Liver (tissue), 9 donors: Measurements from ENCODE around the gene GABBR2. TPM values are rescaled to one million over a fixed set of nuclear protein-coding genes. Genes with fewer than 3 reads are reported as not detected.

Experiments used
- DNase-seq: peaks from one replicate; pipeline ENCODE4 v3.0.0-alpha.2; 2017; ENCODE audit warnings: low spot score
- H3K27ac ChIP-seq, 2 donors: one replicate each; pipeline ENCODE4 v1.7.0; 2013; ENCODE audit warnings: inconsistent platforms in 2 of 2, low read length in 2 of 2, control low read depth in 1 of 2, low read depth in 1 of 2, mild to moderate bottlenecking in 1 of 2
- H3K27me3 ChIP-seq, 4 donors: one replicate each; pipeline versions ENCODE4 v1.6.1 to v1.7.0; 2013; ENCODE audit warnings: low read length in 3 of 4, inconsistent platforms in 1 of 4, mild to moderate bottlenecking in 1 of 4, moderate library complexity in 1 of 4; ENCODE audit not compliant: control insufficient read depth in 4 of 4, insufficient read depth in 4 of 4
- H3K36me3 ChIP-seq, 4 donors: one replicate each; pipeline versions ENCODE4 v1.6.1 to v1.7.0; 2013; ENCODE audit warnings: low read length in 3 of 4, mild to moderate bottlenecking in 3 of 4, low read depth in 1 of 4, moderate library complexity in 1 of 4; ENCODE audit not compliant: control insufficient read depth in 4 of 4, insufficient read depth in 3 of 4
- H3K4me1 ChIP-seq, 4 donors: one replicate each; pipeline versions ENCODE4 v1.6.1 to v1.7.0; 2013; ENCODE audit warnings: low read length in 3 of 4, mild to moderate bottlenecking in 3 of 4, moderate library complexity in 1 of 4; ENCODE audit not compliant: control insufficient read depth in 4 of 4, insufficient read depth in 4 of 4
- H3K4me3 ChIP-seq, 3 donors: one replicate each; pipeline versions ENCODE4 v1.6.1 to v1.7.0; 2013; ENCODE audit warnings: low read length in 3 of 3, control low read depth in 1 of 3, low read depth in 1 of 3, mild to moderate bottlenecking in 1 of 3
- H3K9ac ChIP-seq, 2 donors: one replicate each; pipeline ENCODE4 v1.7.0; 2013; ENCODE audit warnings: low read length in 2 of 2, mild to moderate bottlenecking in 2 of 2, moderate library complexity in 2 of 2, control low read depth in 1 of 2, low read depth in 1 of 2
- H3K9me3 ChIP-seq, 4 donors: one replicate each; pipeline versions ENCODE4 v1.6.1 to v1.7.0; 2013; ENCODE audit warnings: low read length in 3 of 4; ENCODE audit not compliant: control insufficient read depth in 4 of 4
- EGR1 ChIP-seq, 2 donors: IDR thresholded peaks; 2 replicates each; pipeline ENCODE4 v1.6.1; 2016 to 2018; ENCODE audit warnings: antibody characterized with exemption in 2 of 2, low read depth in 2 of 2
- FOXA1 ChIP-seq: IDR thresholded peaks from 2 replicates; pipeline ENCODE4 v1.6.1; 2016; ENCODE audit warnings: antibody characterized with exemption
- FOXA2 ChIP-seq: IDR thresholded peaks from 2 replicates; pipeline ENCODE4 v1.6.1; 2016; ENCODE audit warnings: antibody characterized with exemption
- GABPA ChIP-seq, 2 donors: IDR thresholded peaks in 1 of 2; conservative IDR thresholded peaks in 1 of 2; 2 replicates each; pipeline ENCODE4 v1.6.1; 2016; ENCODE audit warnings: antibody characterized with exemption in 2 of 2, mild to moderate bottlenecking in 1 of 2, moderate library complexity in 1 of 2
- HNF4A ChIP-seq, 2 donors: conservative IDR thresholded peaks; 2 replicates each; pipeline ENCODE4 v1.6.1; 2016; ENCODE audit warnings: antibody characterized with exemption in 2 of 2, mild to moderate bottlenecking in 2 of 2
- HNF4G ChIP-seq: IDR thresholded peaks from 2 replicates; pipeline ENCODE4 v1.6.1; 2016; ENCODE audit warnings: antibody characterized with exemption
- JUND ChIP-seq, 2 donors: IDR thresholded peaks; 2 replicates each; pipeline ENCODE4 v1.6.1; 2016; ENCODE audit warnings: antibody characterized with exemption in 2 of 2
- NR2F2 ChIP-seq: IDR thresholded peaks from 2 replicates; pipeline ENCODE4 v1.6.1; 2016; ENCODE audit warnings: antibody characterized with exemption
- RAD21 ChIP-seq, 2 donors: IDR thresholded peaks; 2 replicates each; pipeline ENCODE4 v1.6.1; 2016; ENCODE audit warnings: antibody characterized with exemption in 2 of 2, mild to moderate bottlenecking in 2 of 2
- RXRA ChIP-seq, 2 donors: IDR thresholded peaks; 2 replicates each; pipeline ENCODE4 v1.6.1; 2017 to 2018; ENCODE audit warnings: antibody characterized with exemption in 2 of 2, mild to moderate bottlenecking in 1 of 2
- SP1 ChIP-seq: IDR thresholded peaks from 2 replicates; pipeline ENCODE4 v1.6.1; 2018; ENCODE audit warnings: antibody characterized with exemption, mild to moderate bottlenecking
- TAF1 ChIP-seq: conservative IDR thresholded peaks from 2 replicates; pipeline ENCODE4 v1.6.1; 2016; ENCODE audit warnings: antibody characterized with exemption, mild to moderate bottlenecking
- YY1 ChIP-seq: IDR thresholded peaks from 2 replicates; pipeline ENCODE4 v1.6.1; 2016; ENCODE audit warnings: antibody characterized with exemption, mild to moderate bottlenecking
- WGBS: extraction: QIAGEN DNeasy Blood & Tissue Kit; methylation state at CpG from one replicate; pipeline ENCODE4 v1.1.7; 2013; 5-methylcytosine and 5-hydroxymethylcytosine counted together
- polyA plus RNA-seq, 2 donors: library from polyadenylated mRNA; stranded (reverse) in 1 of 2; unstranded in 1 of 2; fragments of 200-250 nt in 1 of 2; fragments of >200 nt in 1 of 2; fragmentation: Nextera tagmentation in 1 of 2; extraction: Ambion mirVana in 1 of 2; gene quantifications; one replicate each; pipeline versions ENCODE4 v1.2.1 to v1.2.3, GENCODE V29; 2013 to 2015
- total RNA-seq, 2 donors: library from RNA; depleted of rRNA; stranded (reverse); fragments of >200 nt; gene quantifications; one replicate each; pipeline ENCODE4 v1.2.3, GENCODE V29; 2014
- TF ChIP-seq, protein P1 (sequence below): fragments of 150-350 bp; IDR thresholded peaks from 2 replicates; pipeline ENCODE4 v1.5.1; 2017; ENCODE audit warnings: improper control_type of control experiment, low read depth, low read length; ENCODE audit not compliant: missing input control
- TF ChIP-seq, protein P2 (sequence below): IDR thresholded peaks from 2 replicates; pipeline ENCODE4 v1.6.1; 2016; ENCODE audit warnings: antibody characterized with exemption, mild to moderate bottlenecking
- TF ChIP-seq, protein P3 (sequence below): IDR thresholded peaks from 2 replicates; pipeline ENCODE4 v1.6.1; 2016; ENCODE audit warnings: antibody characterized with exemption
- TF ChIP-seq, protein P4 (sequence below): IDR thresholded peaks from 2 replicates; pipeline ENCODE4 v1.6.1; 2016; ENCODE audit warnings: antibody characterized with exemption
- TF ChIP-seq, protein P5 (sequence below): IDR thresholded peaks from 2 replicates; pipeline ENCODE4 v1.6.1; 2016; ENCODE audit warnings: antibody characterized with exemption
- donor health status: healthy.
- donor health status: healthy.
- donor health status: healthy.
- donor health status: healthy.
- donor health status: healthy.

Gene GABBR2
- total and polyA plus RNA-seq, 4 donors = 0.03 to 0.23 (median 0.08) TPM; not detected in 1

DNA sequence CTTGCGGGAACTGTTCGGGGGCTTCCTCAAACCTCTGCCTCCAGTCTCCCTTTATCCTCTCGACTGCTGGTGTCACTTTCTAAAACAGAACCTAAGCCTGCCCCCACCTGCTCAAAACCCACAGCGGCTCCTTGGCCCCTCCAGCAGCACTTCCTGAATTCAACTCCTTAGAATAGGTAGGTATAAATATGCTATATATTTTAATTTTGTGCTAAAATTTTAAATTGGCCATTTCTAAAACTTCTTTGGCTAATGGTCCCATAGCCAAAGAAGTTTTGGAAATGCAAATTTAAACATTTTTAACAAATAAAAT, 381.5 kb downstream of the GABBR2 start:
- H3K27ac ChIP-seq = no peak overlapping the region
- 94% methylated on average over 4 of the region's 4 CpGs for WGBS
- H3K36me3 ChIP-seq = no peaks in the 10 kb centered on the region
- H3K9ac ChIP-seq = no peak overlapping the region
- no peak for DNase-seq
- H3K4me1 ChIP-seq = no peaks in the 10 kb centered on the region
- no peak for TF ChIP-seq TAF1
- no peak for TF ChIP-seq GABPA (IDR thresholded peaks at IDR 0.05 in 1 of 2, conservative IDR thresholded peaks at IDR 0.05 in 1 of 2)
- TF ChIP-seq EGR1 (IDR thresholded peaks at IDR 0.05; ENCODE audit: low read depth in 2 of 2) = no peak
- TF ChIP-seq YY1 = no peak
- TF ChIP-seq JUND (IDR thresholded peaks at IDR 0.05) = no peak
- no peak for TF ChIP-seq RAD21 (IDR thresholded peaks at IDR 0.05)
- no peak for TF ChIP-seq HNF4A (conservative IDR thresholded peaks at IDR 0.05)
- no peak for TF ChIP-seq FOXA1
- TF ChIP-seq HNF4G = no peak
- TF ChIP-seq, protein P1, sequence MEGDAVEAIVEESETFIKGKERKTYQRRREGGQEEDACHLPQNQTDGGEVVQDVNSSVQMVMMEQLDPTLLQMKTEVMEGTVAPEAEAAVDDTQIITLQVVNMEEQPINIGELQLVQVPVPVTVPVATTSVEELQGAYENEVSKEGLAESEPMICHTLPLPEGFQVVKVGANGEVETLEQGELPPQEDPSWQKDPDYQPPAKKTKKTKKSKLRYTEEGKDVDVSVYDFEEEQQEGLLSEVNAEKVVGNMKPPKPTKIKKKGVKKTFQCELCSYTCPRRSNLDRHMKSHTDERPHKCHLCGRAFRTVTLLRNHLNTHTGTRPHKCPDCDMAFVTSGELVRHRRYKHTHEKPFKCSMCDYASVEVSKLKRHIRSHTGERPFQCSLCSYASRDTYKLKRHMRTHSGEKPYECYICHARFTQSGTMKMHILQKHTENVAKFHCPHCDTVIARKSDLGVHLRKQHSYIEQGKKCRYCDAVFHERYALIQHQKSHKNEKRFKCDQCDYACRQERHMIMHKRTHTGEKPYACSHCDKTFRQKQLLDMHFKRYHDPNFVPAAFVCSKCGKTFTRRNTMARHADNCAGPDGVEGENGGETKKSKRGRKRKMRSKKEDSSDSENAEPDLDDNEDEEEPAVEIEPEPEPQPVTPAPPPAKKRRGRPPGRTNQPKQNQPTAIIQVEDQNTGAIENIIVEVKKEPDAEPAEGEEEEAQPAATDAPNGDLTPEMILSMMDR = no peak
- TF ChIP-seq, protein P2, sequence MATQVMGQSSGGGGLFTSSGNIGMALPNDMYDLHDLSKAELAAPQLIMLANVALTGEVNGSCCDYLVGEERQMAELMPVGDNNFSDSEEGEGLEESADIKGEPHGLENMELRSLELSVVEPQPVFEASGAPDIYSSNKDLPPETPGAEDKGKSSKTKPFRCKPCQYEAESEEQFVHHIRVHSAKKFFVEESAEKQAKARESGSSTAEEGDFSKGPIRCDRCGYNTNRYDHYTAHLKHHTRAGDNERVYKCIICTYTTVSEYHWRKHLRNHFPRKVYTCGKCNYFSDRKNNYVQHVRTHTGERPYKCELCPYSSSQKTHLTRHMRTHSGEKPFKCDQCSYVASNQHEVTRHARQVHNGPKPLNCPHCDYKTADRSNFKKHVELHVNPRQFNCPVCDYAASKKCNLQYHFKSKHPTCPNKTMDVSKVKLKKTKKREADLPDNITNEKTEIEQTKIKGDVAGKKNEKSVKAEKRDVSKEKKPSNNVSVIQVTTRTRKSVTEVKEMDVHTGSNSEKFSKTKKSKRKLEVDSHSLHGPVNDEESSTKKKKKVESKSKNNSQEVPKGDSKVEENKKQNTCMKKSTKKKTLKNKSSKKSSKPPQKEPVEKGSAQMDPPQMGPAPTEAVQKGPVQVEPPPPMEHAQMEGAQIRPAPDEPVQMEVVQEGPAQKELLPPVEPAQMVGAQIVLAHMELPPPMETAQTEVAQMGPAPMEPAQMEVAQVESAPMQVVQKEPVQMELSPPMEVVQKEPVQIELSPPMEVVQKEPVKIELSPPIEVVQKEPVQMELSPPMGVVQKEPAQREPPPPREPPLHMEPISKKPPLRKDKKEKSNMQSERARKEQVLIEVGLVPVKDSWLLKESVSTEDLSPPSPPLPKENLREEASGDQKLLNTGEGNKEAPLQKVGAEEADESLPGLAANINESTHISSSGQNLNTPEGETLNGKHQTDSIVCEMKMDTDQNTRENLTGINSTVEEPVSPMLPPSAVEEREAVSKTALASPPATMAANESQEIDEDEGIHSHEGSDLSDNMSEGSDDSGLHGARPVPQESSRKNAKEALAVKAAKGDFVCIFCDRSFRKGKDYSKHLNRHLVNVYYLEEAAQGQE = no peak
- TF ChIP-seq, protein P3, sequence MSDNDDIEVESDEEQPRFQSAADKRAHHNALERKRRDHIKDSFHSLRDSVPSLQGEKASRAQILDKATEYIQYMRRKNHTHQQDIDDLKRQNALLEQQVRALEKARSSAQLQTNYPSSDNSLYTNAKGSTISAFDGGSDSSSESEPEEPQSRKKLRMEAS = no peak
- TF ChIP-seq, protein P4, sequence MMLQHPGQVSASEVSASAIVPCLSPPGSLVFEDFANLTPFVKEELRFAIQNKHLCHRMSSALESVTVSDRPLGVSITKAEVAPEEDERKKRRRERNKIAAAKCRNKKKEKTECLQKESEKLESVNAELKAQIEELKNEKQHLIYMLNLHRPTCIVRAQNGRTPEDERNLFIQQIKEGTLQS = no peak
- no peak for TF ChIP-seq RXRA (IDR thresholded peaks at IDR 0.05)
- TF ChIP-seq NR2F2 = no peak
- no peak for TF ChIP-seq SP1
- TF ChIP-seq, protein P5, sequence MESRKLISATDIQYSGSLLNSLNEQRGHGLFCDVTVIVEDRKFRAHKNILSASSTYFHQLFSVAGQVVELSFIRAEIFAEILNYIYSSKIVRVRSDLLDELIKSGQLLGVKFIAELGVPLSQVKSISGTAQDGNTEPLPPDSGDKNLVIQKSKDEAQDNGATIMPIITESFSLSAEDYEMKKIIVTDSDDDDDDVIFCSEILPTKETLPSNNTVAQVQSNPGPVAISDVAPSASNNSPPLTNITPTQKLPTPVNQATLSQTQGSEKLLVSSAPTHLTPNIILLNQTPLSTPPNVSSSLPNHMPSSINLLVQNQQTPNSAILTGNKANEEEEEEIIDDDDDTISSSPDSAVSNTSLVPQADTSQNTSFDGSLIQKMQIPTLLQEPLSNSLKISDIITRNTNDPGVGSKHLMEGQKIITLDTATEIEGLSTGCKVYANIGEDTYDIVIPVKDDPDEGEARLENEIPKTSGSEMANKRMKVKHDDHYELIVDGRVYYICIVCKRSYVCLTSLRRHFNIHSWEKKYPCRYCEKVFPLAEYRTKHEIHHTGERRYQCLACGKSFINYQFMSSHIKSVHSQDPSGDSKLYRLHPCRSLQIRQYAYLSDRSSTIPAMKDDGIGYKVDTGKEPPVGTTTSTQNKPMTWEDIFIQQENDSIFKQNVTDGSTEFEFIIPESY = no peak
- TF ChIP-seq FOXA2 = no peak
- no peaks in the 10 kb centered on the region for H3K9me3 ChIP-seq
- H3K27me3 ChIP-seq = no peaks in the 10 kb centered on the region
- no peak overlapping the region for H3K4me3 ChIP-seq
